Heart right ventricle (tissue), 16 donors: ENCODE data around the gene SLC25A33. TPM values are rescaled to one million over a fixed set of nuclear protein-coding genes. Genes with fewer than 3 reads are reported as not detected.
"Not testable (repeated sequence)": the region's sequence is repeated elsewhere in the genome, so short reads cannot be mapped to it uniquely, and the experiment has no call there.

Experiments
- ATAC-seq, 8 donors: fragments of 200-7000 bp; cut with Tn5 transposase; one replicate each; pipeline ENCODE4 v1.9.1; 2020; ENCODE audit warnings: mild to moderate bottlenecking in 8 of 8, moderate library complexity in 8 of 8, moderate number of reproducible peaks in 1 of 8
- DNase-seq, 2 donors: peaks; one replicate each; pipeline ENCODE4 v3.0.0-alpha.2; 2020
- H3K27ac ChIP-seq, 10 donors: fragments of 200-600 bp; sonication (generic) in 2 of 10; one replicate each; pipeline versions ENCODE4 v1.5.0 to v1.8.0; 2020 to 2022; ENCODE audit warnings: mild to moderate bottlenecking in 3 of 10
- H3K27me3 ChIP-seq, 7 donors: fragments of 200-600 bp; one replicate each; pipeline ENCODE4 v1.8.0; 2021 to 2022; ENCODE audit warnings: mild to moderate bottlenecking in 2 of 7
- H3K36me3 ChIP-seq, 9 donors: fragments of 200-600 bp; sonication (generic) in 1 of 9; one replicate each; pipeline versions ENCODE4 v1.5.0 to v1.8.0; 2020 to 2022; ENCODE audit warnings: mild to moderate bottlenecking in 2 of 9
- H3K4me1 ChIP-seq, 9 donors: fragments of 200-600 bp; sonication (generic) in 1 of 9; one replicate each; pipeline versions ENCODE4 v1.5.0 to v1.8.0; 2020 to 2022; ENCODE audit warnings: mild to moderate bottlenecking in 4 of 9
- H3K4me3 ChIP-seq, 10 donors: fragments of 200-600 bp; sonication (generic) in 2 of 10; one replicate each; pipeline versions ENCODE4 v1.5.0 to v1.8.0; 2020 to 2022; ENCODE audit warnings: mild to moderate bottlenecking in 7 of 10, moderate library complexity in 2 of 10
- H3K9me3 ChIP-seq, 11 donors: fragments of 200-600 bp in 10 of 11; sonication (generic) in 2 of 11; one replicate each; pipeline versions ENCODE4 v1.5.0 to v1.8.0; 2013 to 2022; ENCODE audit warnings: mild to moderate bottlenecking in 2 of 11, control low read depth in 1 of 11, moderate library complexity in 1 of 11
- CTCF ChIP-seq, 9 donors: fragments of 200-600 bp; sonication (generic) in 2 of 9; IDR thresholded peaks; one replicate each; pipeline versions ENCODE4 v1.5.0 to v1.8.0; 2021 to 2022; ENCODE audit warnings: antibody characterized with exemption in 9 of 9, mild to moderate bottlenecking in 5 of 9, moderate library complexity in 1 of 9
- WGBS, 2 donors: extraction: QIAGEN DNeasy Blood & Tissue Kit; methylation state at CpG; one replicate each; pipeline ENCODE4 v1.1.7; 2013; ENCODE audit warnings: inconsistent platforms in 1 of 2; 5-methylcytosine and 5-hydroxymethylcytosine counted together
- intact Hi-C, 10 donors: fragments of 100-400 bp; cut with DNase I; formaldehyde crosslinking; loops; one replicate each; pipeline versions ENCODE4 v1.11.1 to v1.14.2; 2022
- polyA plus RNA-seq, 2 donors: library from polyadenylated mRNA; stranded (reverse); fragments of 200-250 nt; gene quantifications; one replicate each; pipeline ENCODE4 v1.2.3, GENCODE V29; 2013
- total RNA-seq, 10 donors: library from RNA; stranded (reverse); fragmentation: NEBNext Ultra II Directional in 3 of 10; extraction: Animal tissue kit (Norgen Biotek cat#: 25700) in 3 of 10; gene quantifications; one replicate each; pipeline versions ENCODE4 v1.2.1 to v1.2.4, GENCODE V29; 2021 to 2023
- donor health status: Arrhythmogenic right ventricular cardiomyopathy.
- donor health status: ischemic (EF 13 %, LVEDD 7.1; RV severe dilation, severe dysfunction).
- donor health status: healthy with polysubstance abuse.
- donor health status: DM: no; HTN: yes; CAD: no.
- donor health status: DM: no; HTN: no; CAD: no.
- donor health status: ischemic (EF 25% LVEDD 6.9; RV normal size, moderate dysfunction).
- donor health status: ischemic (EF 25% LVEDD 5.7; RV mildly dilated, moderate dysfunction).
- donor health status: healthy.
- donor health status: DM: yes; HTN: yes; CAD: no.
- donor health status: Ischemic cardiomyopathy.
- donor health status: ischemic (EF 35%, LVEDD 5.7; RV mildly dilated, moderate dysfunction).
- donor health status: nonischemic (EF 11% LVEDD 7.7; RV severe dilation, severe dysfunction).
- donor health status: DM: yes; HTN: yes; CAD: no.
- donor health status: PGD.
- donor health status: ischemic (EF 29% LVEDD 5.4; RV normal size, mild dysfunction).
- donor health status: nonischemic (EF 23%, LVEDD 6.1; RV moderate dilation, normal function).

The SLC25A33 gene
- total and polyA plus RNA-seq, 12 donors, result 2.8 to 7.7 (median 5.4) TPM

DNA sequence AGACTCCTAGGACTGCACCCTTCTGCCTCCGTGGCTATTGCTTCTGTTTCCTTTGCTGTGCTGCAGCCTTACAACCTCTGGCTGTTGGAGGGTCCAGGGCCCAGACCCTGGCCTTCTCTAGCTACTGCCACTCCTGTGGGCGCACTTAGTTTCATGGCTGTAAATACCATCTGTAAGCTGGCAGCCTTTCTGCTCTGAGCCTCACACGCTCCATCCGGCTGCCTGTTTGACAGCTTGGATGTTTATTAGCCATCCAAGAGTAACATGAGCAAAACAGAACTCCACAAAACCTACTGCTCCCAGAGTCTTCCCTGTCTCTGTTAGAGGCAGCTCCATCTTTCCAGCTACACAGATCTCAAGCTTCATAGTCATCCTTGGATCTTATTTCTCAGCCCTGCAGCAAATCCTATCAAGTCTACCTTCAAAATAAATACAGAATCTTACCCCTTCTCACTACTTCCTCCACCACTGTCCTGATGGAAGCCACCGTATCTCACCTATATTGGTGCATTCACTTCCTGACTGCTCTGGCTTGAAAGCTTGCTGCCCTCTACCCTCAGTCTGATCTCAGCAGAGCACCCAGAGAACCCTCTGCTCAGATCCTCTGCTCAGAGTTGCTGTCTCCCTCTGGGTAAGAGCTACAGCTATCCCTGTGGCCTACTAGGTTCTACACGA is 19.1 kb downstream of the SLC25A33 start:
- H3K4me3 ChIP-seq, result no peak overlapping the region
- peaks cover 0 to 53% (median 14%) of the 10 kb centered on the region in 9 donors for H3K36me3 ChIP-seq
- no peaks in the 10 kb centered on the region for H3K9me3 ChIP-seq
- intact Hi-C loops, result no loop called here
- DNase-seq (no peak), ATAC-seq (peak in 2 of 8 donors; percentile 25 to 43)
- H3K27me3 ChIP-seq, result no peaks in the 10 kb centered on the region
- peak overlapping the region in 8 of 10 donors; percentile 21 to 69 (median 54) for H3K27ac ChIP-seq
- no peak for TF ChIP-seq CTCF (IDR thresholded peaks at IDR 0.05)
- H3K4me1 ChIP-seq, result peaks cover 4 to 68% (median 41%) of the 10 kb centered on the region in 9 donors
- WGBS, 2 donors, result 49 to 68% methylated on average over 6 of the region's 6 CpGs

DNA sequence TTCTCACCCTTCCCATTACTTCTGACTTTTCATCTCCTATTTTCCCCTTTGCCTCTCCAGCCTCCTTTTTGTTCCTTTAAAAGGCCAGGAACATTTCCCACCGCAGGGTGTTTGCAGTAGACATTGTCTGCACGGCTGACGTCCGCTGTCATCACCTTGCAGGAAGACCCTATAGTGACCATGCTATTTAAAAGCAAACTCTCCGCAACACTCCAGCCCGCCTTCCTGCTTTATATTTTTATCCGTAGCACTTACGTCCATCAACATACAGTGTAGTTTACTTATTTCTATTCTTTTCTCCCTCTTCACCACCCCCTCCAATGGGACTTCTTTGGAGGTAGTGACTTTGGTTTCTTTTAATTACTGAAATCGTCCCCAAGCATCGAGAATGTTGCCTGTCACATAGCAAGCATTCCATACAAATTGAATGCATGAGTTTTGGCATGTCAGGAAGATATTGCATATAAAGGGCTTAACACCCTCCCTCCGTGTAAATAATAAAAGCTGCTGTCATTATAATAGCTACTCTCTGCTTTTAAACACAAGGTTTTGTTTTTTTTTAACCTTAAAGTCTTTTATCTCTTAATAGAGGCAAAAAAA is 19.8 kb downstream of the SLC25A33 start:
- 36 to 55% methylated on average over 11 of the region's 11 CpGs for WGBS, 2 donors
- Histone ChIP-seq H3K36me3 (peaks cover 0 to 48% (median 9%) of the 10 kb centered on the region in 9 donors), H3K27ac (peak overlapping the region in 7 of 10 donors; percentile 21 to 69 (median 55)), H3K4me3 (no peak overlapping the region), H3K4me1 (peaks cover 4 to 68% (median 41%) of the 10 kb centered on the region in 9 donors), H3K9me3 (no peaks in the 10 kb centered on the region), H3K27me3 (no peaks in the 10 kb centered on the region)
- no peak for ATAC-seq
- DNase-seq, result no peak
- intact Hi-C loops, result no loop called here
- no peak for TF ChIP-seq CTCF (IDR thresholded peaks at IDR 0.05)

DNA sequence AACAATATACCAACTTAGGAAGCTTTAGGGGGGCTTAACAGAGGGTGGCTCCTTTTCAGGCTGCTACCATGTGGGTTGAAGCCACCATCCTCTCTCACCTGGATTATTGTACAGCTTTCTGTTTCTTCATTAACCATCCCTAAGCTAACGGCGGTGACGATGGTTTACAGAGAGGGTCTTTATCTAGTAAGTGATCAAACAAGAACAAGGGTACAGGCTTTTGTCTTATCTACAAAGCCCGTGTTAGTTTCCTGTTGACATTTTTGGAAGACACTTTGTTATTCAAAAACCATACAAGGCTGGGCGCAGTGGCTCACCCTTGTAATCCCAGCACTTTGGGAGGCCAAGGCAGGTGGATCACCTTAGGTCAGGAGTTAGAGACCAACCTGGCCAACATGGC is 20.4 kb downstream of the SLC25A33 start:
- peaks cover 4 to 66% (median 41%) of the 10 kb centered on the region in 9 donors for H3K4me1 ChIP-seq
- H3K9me3 ChIP-seq, result no peaks in the 10 kb centered on the region
- H3K4me3 ChIP-seq, result no peak overlapping the region
- no peak for ATAC-seq
- intact Hi-C loops, result no loop called here
- WGBS, 2 donors, result 62 to 65% methylated on average over 5 of the region's 5 CpGs
- TF ChIP-seq CTCF (IDR thresholded peaks at IDR 0.05), result no peak
- H3K36me3 ChIP-seq, result peaks cover 0 to 42% (median 7%) of the 10 kb centered on the region in 9 donors
- H3K27me3 ChIP-seq, result no peaks in the 10 kb centered on the region
- peak overlapping the region in 4 of 10 donors; percentile 8 to 68 (median 56) for H3K27ac ChIP-seq
- no peak for DNase-seq

DNA sequence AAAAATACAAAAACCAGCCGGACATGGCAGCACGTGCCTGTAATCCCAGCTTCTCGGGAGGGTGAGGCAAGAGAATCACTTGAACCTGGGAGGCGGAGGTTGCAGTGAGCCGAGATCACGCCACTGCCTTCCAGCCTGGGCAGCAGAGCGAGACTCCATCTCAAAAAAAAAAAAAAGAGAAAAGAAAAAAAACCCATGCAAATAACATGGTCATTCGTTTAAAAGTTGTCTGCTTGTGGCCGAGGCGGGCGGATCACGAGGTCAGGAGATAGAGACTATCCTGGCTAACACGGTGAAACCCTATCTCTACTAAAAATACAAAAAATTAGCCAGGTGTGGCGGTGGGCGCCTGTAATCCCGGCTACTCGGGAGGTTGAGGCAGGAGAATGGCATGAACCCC is 20.8 kb downstream of the SLC25A33 start:
- H3K9me3 ChIP-seq, intact Hi-C loops, DNase-seq, H3K27me3 ChIP-seq, ATAC-seq, H3K4me3 ChIP-seq: not testable (repeated sequence)
- WGBS, 2 donors, result 93 to 96% methylated on average over 17 of the region's 17 CpGs
- peaks cover 4 to 62% (median 41%) of the 10 kb centered on the region in 9 donors for H3K4me1 ChIP-seq
- peaks cover 0 to 39% (median 6%) of the 10 kb centered on the region in 9 donors for H3K36me3 ChIP-seq
- H3K27ac ChIP-seq, result peak overlapping the region in 4 of 10 donors; percentile 55 to 68 (median 61)
